HUES64 (cell line): ENCODE data around the gene THBS3.

ENCODE experiments used
- H3K27ac ChIP-seq: 2 replicates; pipeline ENCODE4 v1.7.0; 2013; ENCODE audit warnings: low read depth, low read length, inconsistent platforms
- H3K27me3 ChIP-seq: 2 replicates; pipeline ENCODE4 v1.6.1; 2013; ENCODE audit warnings: mild to moderate bottlenecking, low read length; ENCODE audit not compliant: insufficient read depth
- H3K36me3 ChIP-seq: 2 replicates; pipeline ENCODE4 v1.6.1; 2013; ENCODE audit warnings: mild to moderate bottlenecking, low read length; ENCODE audit not compliant: insufficient read depth
- H3K4me1 ChIP-seq: 2 replicates; pipeline ENCODE4 v1.6.1; 2013; ENCODE audit warnings: mild to moderate bottlenecking, low read length, moderate library complexity; ENCODE audit not compliant: insufficient read depth
- H3K4me3 ChIP-seq: 2 replicates; pipeline ENCODE4 v1.5.1; 2013; ENCODE audit warnings: mild to moderate bottlenecking, low read length, moderate library complexity
- H3K9ac ChIP-seq: 2 replicates; pipeline ENCODE4 v1.6.1; 2013; ENCODE audit warnings: mild to moderate bottlenecking, low read depth, low read length
- H3K9me3 ChIP-seq: 2 replicates; pipeline ENCODE4 v1.6.1; 2013; ENCODE audit warnings: low read depth, low read length; ENCODE audit not compliant: insufficient read depth
- WGBS: fragments of 150-250, 120-280 bp; methylation state at CpG from one replicate; pipeline ENCODE4 v1.1.7; 2013; ENCODE audit warnings: missing lambda C conversion rate; 5-methylcytosine and 5-hydroxymethylcytosine counted together

Gene THBS3

GRCh38 chr1:155185783-155186066, 22.0 kb downstream of the THBS3 start:
- no peak overlapping the region for H3K4me3 ChIP-seq
- no peaks in the 10 kb centered on the region for H3K9me3 ChIP-seq
- 88% methylated on average over 6 of the region's 6 CpGs for WGBS
- H3K27me3 ChIP-seq: no peaks in the 10 kb centered on the region
- no peak overlapping the region for H3K27ac ChIP-seq
- peaks cover 6% of the 10 kb centered on the region for H3K4me1 ChIP-seq
- no peak overlapping the region for H3K9ac ChIP-seq
- peaks cover 21% of the 10 kb centered on the region; the same call in 1 of the 2 replicates for H3K36me3 ChIP-seq

DNA sequence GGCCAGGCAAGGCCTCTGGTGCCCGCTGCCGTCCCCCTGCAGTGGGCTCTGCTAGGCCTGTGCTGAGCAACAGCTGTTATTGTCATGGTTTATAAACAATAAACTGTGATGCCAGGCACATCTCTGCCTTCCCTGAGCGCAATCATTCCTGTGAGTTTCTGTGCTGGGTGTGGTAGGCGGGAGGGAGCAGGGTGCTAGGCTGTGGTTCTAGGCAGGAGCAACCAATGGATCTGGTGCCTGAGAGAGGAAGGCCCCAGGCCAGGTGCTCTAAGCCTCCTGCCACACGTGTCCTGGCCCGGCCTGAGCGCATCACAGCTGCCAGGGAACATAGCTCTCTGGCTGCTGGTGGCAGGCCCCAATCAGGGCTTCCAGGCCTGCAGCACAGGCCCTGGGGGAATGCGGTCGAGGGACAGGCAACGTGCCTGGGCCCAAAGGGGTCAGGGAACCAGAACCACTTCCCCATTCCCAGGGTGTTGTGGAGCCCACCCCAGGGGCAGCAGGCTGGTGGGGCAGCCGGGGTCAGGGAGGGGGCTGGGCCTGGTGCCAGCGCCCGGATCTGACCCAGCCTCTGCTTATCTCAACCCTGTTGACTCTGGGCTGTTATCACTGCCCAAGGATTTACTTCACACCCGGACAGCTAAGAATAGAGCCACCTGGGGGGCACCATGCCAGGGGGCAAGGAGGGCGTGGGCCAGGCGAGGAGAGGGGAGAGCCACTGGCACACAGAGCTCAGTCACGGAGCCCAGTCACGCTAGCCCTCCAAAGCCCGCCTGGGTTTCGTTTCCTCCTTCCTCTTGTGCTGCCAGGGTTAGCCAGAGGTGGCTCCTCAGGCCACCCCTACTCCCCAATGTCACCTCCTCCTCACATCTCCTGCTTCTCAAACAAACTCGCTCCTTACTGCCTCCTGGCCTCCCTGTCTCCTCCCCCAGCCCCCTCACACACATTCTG, 22.6 kb downstream of the THBS3 start:
- 89% methylated on average over 21 of the region's 21 CpGs for WGBS
- H3K9ac ChIP-seq: no peak overlapping the region
- no peak overlapping the region for H3K27ac ChIP-seq
- no peaks in the 10 kb centered on the region for H3K9me3 ChIP-seq
- H3K4me3 ChIP-seq: no peak overlapping the region
- peaks cover 21% of the 10 kb centered on the region for H3K36me3 ChIP-seq
- H3K4me1 ChIP-seq: peaks cover 6% of the 10 kb centered on the region
- no peaks in the 10 kb centered on the region for H3K27me3 ChIP-seq

DNA sequence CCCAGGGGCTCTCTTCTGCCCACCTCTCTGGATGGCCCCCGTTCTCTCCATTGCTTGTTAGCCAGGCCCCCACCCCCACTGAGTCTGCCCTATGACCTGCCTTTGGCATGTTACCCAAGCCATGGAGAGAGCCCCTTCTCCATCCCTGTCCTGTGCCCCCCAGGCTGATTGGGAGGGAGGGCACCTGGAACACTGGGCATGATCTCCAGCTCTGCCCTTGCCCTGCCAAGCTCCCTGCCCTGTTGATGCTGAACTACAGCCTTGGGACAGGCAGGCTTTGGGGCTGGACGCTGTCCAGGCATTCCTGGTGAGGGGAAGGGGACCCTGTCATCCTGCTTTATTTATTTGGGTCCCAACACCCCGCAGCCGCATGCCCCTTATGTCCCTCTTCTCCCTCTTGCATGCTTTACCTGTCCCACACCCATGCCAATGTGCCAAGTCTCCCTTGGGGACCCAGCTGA, 23.3 kb downstream of the THBS3 start:
- Histone ChIP-seq H3K4me3 (no peak overlapping the region), H3K9ac (no peak overlapping the region)
- 94% methylated on average over 4 of the region's 4 CpGs for WGBS

DNA sequence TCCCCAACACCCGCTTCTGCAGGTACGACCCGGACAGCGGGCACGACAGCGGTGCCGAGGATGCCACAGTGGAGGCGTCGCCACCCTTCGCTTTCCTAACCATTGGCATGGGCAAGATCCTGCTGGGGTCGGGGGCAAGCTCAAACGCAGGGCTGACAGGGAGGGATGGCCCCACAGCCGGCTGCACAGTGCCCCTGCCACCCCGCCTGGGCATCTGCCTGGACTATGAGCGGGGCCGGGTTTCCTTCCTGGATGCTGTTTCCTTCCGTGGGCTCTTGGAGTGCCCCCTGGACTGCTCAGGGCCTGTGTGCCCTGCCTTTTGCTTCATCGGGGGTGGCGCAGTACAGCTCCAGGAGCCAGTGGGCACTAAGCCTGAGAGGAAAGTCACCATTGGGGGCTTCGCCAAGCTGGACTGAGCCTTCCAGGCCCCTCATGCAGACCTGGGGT, 23.9 kb downstream of the THBS3 start:
- Histone ChIP-seq H3K9ac (no peak overlapping the region), H3K9me3 (no peaks in the 10 kb centered on the region), H3K4me1 (peaks cover 6% of the 10 kb centered on the region), H3K36me3 (peaks cover 34% of the 10 kb centered on the region), H3K27me3 (no peaks in the 10 kb centered on the region), H3K27ac (no peak overlapping the region), H3K4me3 (no peak overlapping the region)
- WGBS: 95% methylated on average over 20 of the region's 20 CpGs

More for the DNA sequence above, 23.3 kb downstream of the THBS3 start:
- Histone ChIP-seq H3K36me3 (peaks cover 28% of the 10 kb centered on the region), H3K9me3 (no peaks in the 10 kb centered on the region), H3K27ac (no peak overlapping the region), H3K27me3 (no peaks in the 10 kb centered on the region), H3K4me1 (peaks cover 6% of the 10 kb centered on the region)

GRCh38 chr1:155182052-155182550, 25.6 kb downstream of the THBS3 start:
- Histone ChIP-seq H3K9ac (no peak overlapping the region), H3K36me3 (peaks cover 49% of the 10 kb centered on the region), H3K4me3 (no peak overlapping the region), H3K4me1 (peaks cover 6% of the 10 kb centered on the region), H3K27me3 (no peaks in the 10 kb centered on the region), H3K9me3 (no peaks in the 10 kb centered on the region), H3K27ac (no peak overlapping the region)
- WGBS: 98% methylated on average over 7 of the region's 7 CpGs

DNA sequence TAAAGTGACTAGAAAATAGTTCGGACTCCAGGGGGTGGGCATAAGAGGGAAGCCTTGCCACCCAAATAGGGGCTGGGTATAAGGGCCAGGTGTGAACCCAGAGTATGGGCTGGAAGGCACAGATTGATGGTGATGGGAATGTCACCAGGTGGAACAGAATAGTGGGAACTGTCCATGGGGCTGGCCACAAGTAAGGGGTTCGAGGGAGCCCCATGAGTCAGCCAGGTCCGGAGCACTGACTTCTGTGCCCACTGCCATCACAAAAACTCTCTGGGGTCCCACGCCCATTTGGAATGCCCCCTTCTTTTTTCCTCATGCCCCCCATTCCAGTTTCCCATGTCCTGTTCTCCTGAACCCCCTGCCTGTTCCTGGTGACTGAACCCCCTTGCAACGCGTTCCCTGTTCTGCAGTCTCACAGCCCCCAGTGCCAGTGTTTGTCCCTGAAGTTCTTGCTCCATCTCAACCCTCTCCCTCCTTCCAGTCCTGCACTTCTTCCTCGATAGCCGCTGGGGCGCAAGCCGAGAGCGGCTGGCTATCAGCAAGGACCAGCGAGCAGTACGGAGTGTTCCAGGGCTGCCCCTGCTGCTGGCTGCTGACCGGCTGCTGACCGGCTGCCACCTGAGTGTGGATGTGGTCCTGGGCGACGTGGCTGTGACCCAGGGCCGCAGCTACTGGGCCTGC, 26.2 kb downstream of the THBS3 start:
- no peak overlapping the region for H3K9ac ChIP-seq
- no peaks in the 10 kb centered on the region for H3K9me3 ChIP-seq
- 95% methylated on average over 18 of the region's 18 CpGs for WGBS
- peaks cover 53% of the 10 kb centered on the region for H3K36me3 ChIP-seq
- H3K27me3 ChIP-seq: no peaks in the 10 kb centered on the region
- H3K4me3 ChIP-seq: no peak overlapping the region
- H3K27ac ChIP-seq: no peak overlapping the region
- H3K4me1 ChIP-seq: peaks cover 2% of the 10 kb centered on the region

DNA sequence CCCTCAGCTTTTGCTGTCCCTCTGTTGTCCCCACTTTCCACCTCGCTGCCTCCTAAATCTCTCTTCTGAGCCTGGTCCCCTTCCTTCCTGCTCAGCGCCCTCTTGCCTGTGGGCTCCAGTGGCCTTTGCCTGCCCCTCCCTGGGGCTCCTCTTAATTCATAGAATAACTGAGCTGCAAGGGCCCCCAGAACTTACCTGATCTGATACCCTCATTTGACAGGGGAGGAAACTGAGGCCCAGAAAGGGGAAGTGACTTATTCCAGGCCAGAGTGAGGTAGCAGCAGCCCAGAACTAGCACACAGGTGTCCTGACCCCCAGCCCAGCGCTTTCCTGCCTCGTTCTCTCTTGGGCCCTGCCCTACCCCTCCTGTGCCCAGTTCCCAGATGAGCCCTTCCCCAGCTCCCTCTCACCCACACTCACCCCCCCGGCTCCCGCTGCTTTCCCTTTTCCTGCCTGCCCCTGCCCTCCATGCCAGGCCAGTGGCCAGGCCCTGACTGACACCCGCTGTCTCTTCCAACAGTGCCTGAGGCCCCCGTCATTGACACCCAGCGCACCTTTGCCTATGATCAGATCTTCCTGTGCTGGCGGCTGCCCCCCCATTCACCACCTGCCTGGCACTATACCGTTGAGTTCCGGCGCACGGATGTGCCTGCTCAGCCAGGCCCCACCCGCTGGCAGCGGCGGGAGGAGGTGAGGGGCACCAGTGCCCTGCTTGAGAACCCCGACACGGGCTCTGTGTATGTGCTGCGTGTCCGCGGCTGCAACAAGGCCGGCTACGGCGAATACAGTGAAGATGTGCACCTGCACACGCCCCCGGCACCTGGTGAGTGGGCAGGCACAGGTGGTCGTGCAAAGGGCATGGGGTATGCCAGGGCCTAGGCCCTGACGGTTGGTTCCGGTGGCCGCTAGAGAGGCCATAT, 28.3 kb downstream of the THBS3 start:
- H3K4me3 ChIP-seq: no peak overlapping the region
- H3K36me3 ChIP-seq: peaks cover 53% of the 10 kb centered on the region
- WGBS: 96% methylated on average over 31 of the region's 31 CpGs
- no peak overlapping the region for H3K9ac ChIP-seq
- no peak overlapping the region for H3K27ac ChIP-seq
- H3K27me3 ChIP-seq: no peaks in the 10 kb centered on the region
- H3K9me3 ChIP-seq: no peaks in the 10 kb centered on the region
- no peaks in the 10 kb centered on the region for H3K4me1 ChIP-seq

DNA sequence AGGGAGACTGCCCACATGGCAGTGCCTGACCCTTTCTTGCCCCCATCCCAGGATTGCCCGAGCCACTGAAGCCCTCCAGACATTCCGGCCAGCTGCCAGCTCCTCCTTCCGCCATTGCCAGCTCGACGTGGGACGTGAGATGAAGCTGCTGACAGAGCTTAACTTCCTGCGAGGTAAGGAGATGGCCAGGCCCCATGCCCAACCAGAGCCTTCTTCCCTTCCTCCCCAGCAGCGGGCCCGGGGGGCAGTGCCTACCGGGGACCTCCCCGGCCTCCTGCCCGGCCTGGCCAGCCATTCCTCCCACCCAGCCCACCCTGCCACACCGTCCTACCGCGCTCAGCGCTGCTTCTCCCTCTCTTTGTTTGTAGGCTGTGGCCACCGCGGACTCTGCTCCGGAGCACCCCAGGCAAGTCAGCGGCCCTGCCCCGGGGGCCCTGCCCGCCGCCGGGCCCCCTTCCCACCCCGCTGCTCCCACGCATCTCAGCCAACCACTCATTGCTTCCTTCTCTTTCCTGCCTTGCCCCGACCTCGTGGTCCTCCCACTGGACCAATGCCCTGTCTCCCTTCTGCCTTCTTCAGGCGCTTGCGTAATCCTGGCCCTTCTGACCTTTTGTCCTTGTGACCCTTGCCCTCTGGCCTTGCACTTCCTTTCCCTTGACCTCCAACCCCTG, 29.1 kb downstream of the THBS3 start:
- no peak overlapping the region for H3K9ac ChIP-seq
- H3K27me3 ChIP-seq: no peaks in the 10 kb centered on the region
- H3K9me3 ChIP-seq: no peaks in the 10 kb centered on the region
- no peaks in the 10 kb centered on the region for H3K4me1 ChIP-seq
- peaks cover 48% of the 10 kb centered on the region for H3K36me3 ChIP-seq
- 94% methylated on average over 30 of the region's 30 CpGs for WGBS
- H3K27ac ChIP-seq: no peak overlapping the region
- H3K4me3 ChIP-seq: no peak overlapping the region

GRCh38 chr1:155177918-155178281, 29.8 kb downstream of the THBS3 start:
- Histone ChIP-seq H3K27me3 (no peaks in the 10 kb centered on the region), H3K36me3 (peaks cover 47% of the 10 kb centered on the region), H3K4me3 (no peak overlapping the region), H3K4me1 (no peaks in the 10 kb centered on the region), H3K9ac (no peak overlapping the region), H3K27ac (no peak overlapping the region), H3K9me3 (no peaks in the 10 kb centered on the region)
- 89% methylated on average over 9 of the region's 9 CpGs for WGBS

DNA sequence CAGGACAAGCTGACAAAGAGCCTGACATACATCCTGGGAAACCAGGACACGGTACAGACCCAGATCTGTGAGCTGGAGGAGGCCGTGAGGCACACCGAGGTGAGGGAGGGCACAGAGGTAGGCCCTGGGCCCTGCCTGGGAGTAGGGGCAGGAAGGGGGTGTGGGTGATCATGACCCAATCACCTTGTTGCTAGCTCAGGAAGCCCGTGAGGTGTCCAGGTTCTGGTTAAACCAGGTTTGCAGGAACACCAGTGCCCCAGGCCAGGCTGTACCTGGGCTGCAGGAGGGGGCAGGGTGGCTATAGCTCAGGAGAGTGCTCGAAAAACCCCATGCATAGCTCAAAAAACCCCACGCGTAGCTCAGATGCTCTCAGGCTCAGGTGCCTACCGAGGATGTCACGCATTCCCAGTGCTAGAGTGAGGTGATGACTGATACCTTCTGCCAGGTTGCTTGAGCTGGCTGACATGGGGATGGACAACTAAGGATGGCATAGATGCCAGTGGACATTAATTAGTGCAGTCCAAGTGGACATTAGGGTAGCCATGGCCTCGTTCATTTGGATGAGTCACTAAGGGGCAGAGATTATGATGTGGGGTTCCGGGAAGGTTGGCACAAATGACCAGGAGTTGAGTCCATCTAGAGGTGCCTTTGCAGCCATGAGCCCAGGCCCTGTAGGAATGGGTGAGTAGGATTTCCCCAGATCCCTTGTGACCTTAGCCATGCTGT, 30.3 kb downstream of the THBS3 start:
- Histone ChIP-seq H3K9me3 (no peaks in the 10 kb centered on the region), H3K27me3 (no peaks in the 10 kb centered on the region), H3K9ac (no peak overlapping the region), H3K27ac (no peak overlapping the region), H3K4me1 (peaks cover under 1% of the 10 kb centered on the region; the same call in 1 of the 2 replicates), H3K4me3 (no peak overlapping the region), H3K36me3 (peaks cover 46% of the 10 kb centered on the region)
- 90% methylated on average over 11 of the region's 11 CpGs for WGBS
